Nucleus accumbens (tissue), 56 donors: ENCODE results near the gene ZNF619.
"Not testable (repeated sequence)": the region's sequence is repeated elsewhere in the genome, so short reads cannot be mapped to it uniquely, and the experiment has no call there.

Source experiments
- DNase-seq, 56 donors: peaks; one replicate each; lab custom pipeline; 2025; lab: John Stamatoyannopoulos, UW

Gene ZNF619

GRCh38 chr3:40476478-40477470 lies at the start of gene ZNF619:
Gene ZNF619, plus strand, starts transcription at chr3:40477122. Its CDS starts 858 bp downstream, at chr3:40477980.
- DNase-seq: peak in 53 of 56 donors; percentile 6 to 70 (median 34)

- DNase-seq: no peak
Observed at GRCh38 chr3:40432793-40433192, 44.1 kb upstream of the ZNF619 start.

GRCh38 chr3:40437889-40438288 lies 39.0 kb upstream of the ZNF619 start:
- DNase-seq: no peak

GRCh38 chr3:40445062-40445461 lies 31.9 kb upstream of the ZNF619 start:
- no peak for DNase-seq

GRCh38 chr3:40445880-40446279 lies 31.0 kb upstream of the ZNF619 start:
- no peak for DNase-seq

- DNase-seq: peak in 2 of 56 donors; percentile 3 to 6
Observed at GRCh38 chr3:40450438-40450837, 26.5 kb upstream of the ZNF619 start.

- no peak for DNase-seq
Observed at GRCh38 chr3:40451551-40451950, 25.4 kb upstream of the ZNF619 start.

GRCh38 chr3:40452057-40452456 lies 24.9 kb upstream of the ZNF619 start:
- no peak for DNase-seq

GRCh38 chr3:40452562-40452875 lies 24.4 kb upstream of the ZNF619 start:
- DNase-seq: peak in 3 of 56 donors; percentile 69 to 74 (median 72)

GRCh38 chr3:40452876-40453730 lies 23.8 kb upstream of the ZNF619 start:
- DNase-seq: peak; percentile 73 to 99 (median 95)

- no peak for DNase-seq
Observed at GRCh38 chr3:40453933-40454332, 23.0 kb upstream of the ZNF619 start.

GRCh38 chr3:40455328-40455727 lies 21.6 kb upstream of the ZNF619 start:
- DNase-seq: no peak

- no peak for DNase-seq
Observed at GRCh38 chr3:40456279-40456939, 20.5 kb upstream of the ZNF619 start.

- DNase-seq: peak in 55 of 56 donors; percentile 70 to 97 (median 94)
Observed at GRCh38 chr3:40456940-40457823, 19.7 kb upstream of the ZNF619 start, which contains the start of gene RPL14. Gene RPL14, plus strand, starts transcription at chr3:40457339. Its CDS starts 133 bp downstream, at chr3:40457472.

- DNase-seq: no peak
Observed at GRCh38 chr3:40458473-40458872, 18.4 kb upstream of the ZNF619 start.

GRCh38 chr3:40460481-40460880 lies 16.4 kb upstream of the ZNF619 start:
- not testable (repeated sequence) for DNase-seq

GRCh38 chr3:40461161-40461560 lies 15.8 kb upstream of the ZNF619 start:
- no peak for DNase-seq

GRCh38 chr3:40462838-40463237 lies 14.1 kb upstream of the ZNF619 start:
- not testable (repeated sequence) for DNase-seq

- no peak for DNase-seq
Observed at GRCh38 chr3:40463579-40463978, 13.3 kb upstream of the ZNF619 start.
